Endothelial cell of umbilical vein (primary cell): ENCODE data around the gene KCNJ15. TPM values are rescaled to one million over a fixed set of nuclear protein-coding genes. Genes with fewer than 3 reads are reported as not detected.

Source experiments
- BruUV-seq: library from RNA; stranded (reverse); fragments of 400-500 nt; replicated peaks from 2 replicates; lab custom pipeline; 2021; lab: Mats Ljungman, UMichigan
- CTCF ChIA-PET: fragments of 300-600, 350-600 bp; sonication (Branson Sonifier 250); formaldehyde crosslinking; loops from one replicate; lab custom pipeline; 2021; ENCODE audit warnings: antibody characterized with exemption, inconsistent platforms; lab: Charles Lee
- POLR2A ChIA-PET: fragments of 300-600, 350-600 bp; sonication (Branson Sonifier 250); formaldehyde crosslinking; loops from one replicate; lab custom pipeline; 2021; ENCODE audit warnings: antibody characterized with exemption, inconsistent platforms; lab: Charles Lee
- DNase-seq: peaks from one replicate; pipeline ENCODE4 v3.0.0-alpha.2; 2011; ENCODE audit warnings: low read depth, low spot score
- FAIRE-seq: peaks from 2 replicates; lab custom pipeline; 2011; peaks lifted over from hg19 to GRCh38; lab: Jason Lieb, UNC
- H2AFZ ChIP-seq: 2 replicates; pipeline ENCODE4 v1.6.0; 2012; ENCODE audit warnings: low read depth, low read length, control low read depth, inconsistent platforms
- H3K27ac ChIP-seq: 2 replicates; pipeline ENCODE4 v1.5.1; 2011; ENCODE audit warnings: low read depth, mild to moderate bottlenecking, control low read depth, low read length, moderate library complexity; ENCODE audit not compliant: insufficient read depth
- H3K27me3 ChIP-seq, 2 experiments: 2 replicates each; pipeline versions ENCODE4 v1.6.0 to v1.6.1; 2011; ENCODE audit warnings: low read length in 2 of 2, mixed read lengths in 1 of 2; ENCODE audit not compliant: control insufficient read depth in 2 of 2, insufficient read depth in 2 of 2
- H3K36me3 ChIP-seq, 2 experiments: 2 replicates in 1 of 2; 3 replicates in 1 of 2; pipeline ENCODE4 v1.5.1; 2011; ENCODE audit warnings: low read length in 2 of 2, mild to moderate bottlenecking in 1 of 2, moderate library complexity in 1 of 2; ENCODE audit not compliant: control insufficient read depth in 2 of 2, insufficient read depth in 2 of 2; ENCODE audit errors: extremely low read depth in 1 of 2
- H3K4me1 ChIP-seq: 3 replicates; pipeline ENCODE4 v1.5.1; 2011; ENCODE audit warnings: mild to moderate bottlenecking, low read length; ENCODE audit not compliant: control insufficient read depth, insufficient read depth; ENCODE audit errors: extremely low read depth
- H3K4me2 ChIP-seq: 2 replicates; pipeline ENCODE4 v1.6.1; 2011; ENCODE audit warnings: low read length, control low read depth, mixed read lengths; ENCODE audit not compliant: insufficient read depth
- H3K4me3 ChIP-seq, 3 experiments: fragments of 200-600 bp in 1 of 3; sonication (generic), shearing (Covaris generic) in 1 of 3; replicated peaks in 1 of 3; 2 replicates each; pipeline ENCODE4 v1.5.1; 2011 to 2016; ENCODE audit warnings: control low read depth in 3 of 3, low read length in 3 of 3, mild to moderate bottlenecking in 2 of 3, inconsistent platforms in 1 of 3, low read depth in 1 of 3, moderate library complexity in 1 of 3; ENCODE audit not compliant: insufficient read depth in 1 of 3
- H3K79me2 ChIP-seq: 2 replicates; pipeline ENCODE4 v1.6.0; 2012; ENCODE audit warnings: low read length, inconsistent platforms; ENCODE audit not compliant: control insufficient read depth, insufficient read depth
- H3K9ac ChIP-seq: replicated peaks from 2 replicates; pipeline ENCODE3; 2011; ENCODE audit warnings: low read length, control low read depth; ENCODE audit not compliant: insufficient read depth; ENCODE audit errors: extremely low read depth
- H3K9me1 ChIP-seq: replicated peaks from 3 replicates; pipeline ENCODE4 v1.6.0; 2011; ENCODE audit warnings: mild to moderate bottlenecking, low read length; ENCODE audit not compliant: control insufficient read depth, insufficient read depth; ENCODE audit errors: extremely low read depth
- H3K9me3 ChIP-seq: replicated peaks from 2 replicates; pipeline ENCODE4 v1.5.1; 2012; ENCODE audit warnings: low read length, inconsistent platforms; ENCODE audit not compliant: control insufficient read depth, insufficient read depth
- H4K20me1 ChIP-seq: replicated peaks from 2 replicates; pipeline ENCODE3; 2011; ENCODE audit warnings: mild to moderate bottlenecking, low read length; ENCODE audit not compliant: control insufficient read depth, insufficient read depth; ENCODE audit errors: extremely low read depth
- CTCF ChIP-seq, 2 donors: IDR thresholded peaks; 1 replicate in 1 of 2; 2 replicates in 1 of 2; pipeline ENCODE4 v1.5.1; 2011; ENCODE audit warnings: low read length in 2 of 2, mild to moderate bottlenecking in 2 of 2, moderate library complexity in 2 of 2, control low read depth in 1 of 2, inconsistent platforms in 1 of 2, low read depth in 1 of 2; ENCODE audit not compliant: insufficient read depth in 1 of 2; ENCODE audit errors: extremely low read depth in 1 of 2
- EZH2 ChIP-seq: IDR thresholded peaks from 2 replicates; pipeline ENCODE4 v1.6.1; 2012; ENCODE audit warnings: borderline replicate concordance, low read depth, mild to moderate bottlenecking, moderate library complexity, low read length, inconsistent platforms; ENCODE audit not compliant: severe bottlenecking
- FOS ChIP-seq: IDR thresholded peaks from 2 replicates; pipeline ENCODE4 v1.6.1; 2011; ENCODE audit warnings: mild to moderate bottlenecking, low read length, moderate library complexity, borderline replicate concordance; ENCODE audit not compliant: insufficient read depth
- GATA2 ChIP-seq: IDR thresholded peaks from 2 replicates; pipeline ENCODE4 v1.7.0; 2011; ENCODE audit warnings: low read depth, mild to moderate bottlenecking, moderate library complexity, mixed read lengths, low read length; ENCODE audit not compliant: insufficient read length, insufficient read depth
- JUN ChIP-seq: IDR thresholded peaks from 2 replicates; pipeline ENCODE4 v1.6.1; 2011; ENCODE audit warnings: borderline replicate concordance, low read depth; ENCODE audit not compliant: insufficient read length, insufficient read depth
- MYC ChIP-seq: IDR thresholded peaks from one replicate; pipeline ENCODE4 v1.6.1; 2011; ENCODE audit warnings: mild to moderate bottlenecking, low read depth, low read length
- POLR2A ChIP-seq: IDR thresholded peaks from 2 replicates; pipeline ENCODE4 v1.6.1; 2012; ENCODE audit warnings: low read depth, mild to moderate bottlenecking, control low read depth, low read length
- POLR2AphosphoS5 ChIP-seq: IDR thresholded peaks from 2 replicates; pipeline ENCODE4 v1.6.1; 2012; ENCODE audit warnings: low read depth, mild to moderate bottlenecking, control low read depth, low read length, moderate library complexity; ENCODE audit not compliant: insufficient read depth
- dilution Hi-C: fragments of 300-500 bp; cut with MboI; formaldehyde crosslinking; loops from one replicate; pipeline ENCODE4 v1.15.0; 2019; ENCODE audit warnings: low sequenced_read_pairs; ENCODE audit not compliant: extremely low pct_ligation_motif_present
- intact Hi-C: fragments of 100-400 bp; cut with micrococcal nuclease; formaldehyde crosslinking; loops from one replicate; pipeline ENCODE4 v1.10.0; 2022
- polyA plus RNA-seq, 4 experiments: library from polyadenylated mRNA; depleted of rRNA in 3 of 4; stranded (reverse) in 3 of 4; unstranded in 1 of 4; fragments of >200 nt; gene quantifications; 2 replicates each; pipeline versions ENCODE4 v1.2.1 to v1.2.3, GENCODE V29; 2011 to 2012; ENCODE audit warnings: missing spikeins in 1 of 4
- total RNA-seq: library from RNA; stranded (reverse); gene quantifications from 2 replicates; pipeline ENCODE4 v1.2.3, GENCODE V29; 2021
- TF ChIP-seq, protein P1 (sequence below): IDR thresholded peaks from 2 replicates; pipeline ENCODE4 v1.6.1; 2011; ENCODE audit not compliant: insufficient read depth, insufficient read length

Gene KCNJ15
- total and polyA plus RNA-seq, 2 donors (not counting 3 experiments of a cell fraction or from before 2014, with no cell fraction given), result 1.4 to 1.5 TPM

- no peaks in the 10 kb centered on the region for H3K9me3 ChIP-seq
- no peak overlapping the region for H3K4me2 ChIP-seq
- dilution Hi-C loops, result no loop called here
- no peak overlapping the region for H3K9ac ChIP-seq
- peak; percentile 36 for DNase-seq
- BruUV-seq, result no TSS peak
- no peaks in the 10 kb centered on the region for H3K79me2 ChIP-seq
- no peaks in the 10 kb centered on the region for H3K27me3 ChIP-seq
- ChIA-PET CTCF (interaction anchor here (1.0 to 9.7 kb wide), 3 partner anchors 126 to 183 kb away, joined by 3 to 740 read pairs (median 386); no protein-coding TSS in a partner anchor), POLR2A (no interaction called here)
- peak overlapping the region; percentile 8 for H2AFZ ChIP-seq
- H3K4me3 ChIP-seq, result no peak overlapping the region
- FAIRE-seq, result no peak
- no peaks in the 10 kb centered on the region for H3K9me1 ChIP-seq
- no peaks in the 10 kb centered on the region for H4K20me1 ChIP-seq
- intact Hi-C loops, result no loop called here
- no peaks in the 10 kb centered on the region for H3K36me3 ChIP-seq
- no peak overlapping the region for H3K27ac ChIP-seq
- TF ChIP-seq EZH2 (no peak), JUN (no peak), FOS (no peak), MYC (no peak), POLR2A (no peak), CTCF (IDR thresholded peaks at IDR 0.05; ENCODE audit: extremely low read depth in 1 of 2, insufficient read depth in 1 of 2, low read depth in 1 of 2, low read length in 2 of 2) (no peak), GATA2 (no peak), POLR2AphosphoS5 (no peak)
- TF ChIP-seq, protein P1, sequence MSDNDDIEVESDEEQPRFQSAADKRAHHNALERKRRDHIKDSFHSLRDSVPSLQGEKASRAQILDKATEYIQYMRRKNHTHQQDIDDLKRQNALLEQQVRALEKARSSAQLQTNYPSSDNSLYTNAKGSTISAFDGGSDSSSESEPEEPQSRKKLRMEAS, result no peak
- H3K4me1 ChIP-seq, result peaks cover 16% of the 10 kb centered on the region
Measured at GRCh38 chr21:38349111-38349746, 92.4 kb downstream of the KCNJ15 start.
